Epithelial cell of proximal tubule (primary cell): ENCODE measurements around the gene ZNF467. TPM values are rescaled to one million over a fixed set of nuclear protein-coding genes. Genes with fewer than 3 reads are reported as not detected.

ENCODE experiments used
- DNase-seq: peaks from one replicate; pipeline ENCODE4 v3.0.0-alpha.2; 2011; ENCODE audit warnings: low read depth
- H3K4me3 ChIP-seq: 2 replicates; pipeline ENCODE4 v1.5.1; 2011; ENCODE audit warnings: low read depth, mild to moderate bottlenecking, low read length
- total RNA-seq: library from RNA; depleted of rRNA; stranded (reverse); fragments of >200 nt; gene quantifications from 2 replicates; pipeline ENCODE4 v1.2.3, GENCODE V29; 2015
- TF ChIP-seq, protein P1 (sequence below): conservative IDR thresholded peaks from 2 replicates; pipeline ENCODE4 v1.5.1; 2012; ENCODE audit warnings: low read depth, mild to moderate bottlenecking, low read length

The ZNF467 gene
- total RNA-seq, 1 donor from 2014 or later, result 0.12 TPM

GRCh38 chr7:149752646-149753045 lies 20.7 kb downstream of the ZNF467 start:
- DNase-seq, result no peak
- TF ChIP-seq, protein P1, sequence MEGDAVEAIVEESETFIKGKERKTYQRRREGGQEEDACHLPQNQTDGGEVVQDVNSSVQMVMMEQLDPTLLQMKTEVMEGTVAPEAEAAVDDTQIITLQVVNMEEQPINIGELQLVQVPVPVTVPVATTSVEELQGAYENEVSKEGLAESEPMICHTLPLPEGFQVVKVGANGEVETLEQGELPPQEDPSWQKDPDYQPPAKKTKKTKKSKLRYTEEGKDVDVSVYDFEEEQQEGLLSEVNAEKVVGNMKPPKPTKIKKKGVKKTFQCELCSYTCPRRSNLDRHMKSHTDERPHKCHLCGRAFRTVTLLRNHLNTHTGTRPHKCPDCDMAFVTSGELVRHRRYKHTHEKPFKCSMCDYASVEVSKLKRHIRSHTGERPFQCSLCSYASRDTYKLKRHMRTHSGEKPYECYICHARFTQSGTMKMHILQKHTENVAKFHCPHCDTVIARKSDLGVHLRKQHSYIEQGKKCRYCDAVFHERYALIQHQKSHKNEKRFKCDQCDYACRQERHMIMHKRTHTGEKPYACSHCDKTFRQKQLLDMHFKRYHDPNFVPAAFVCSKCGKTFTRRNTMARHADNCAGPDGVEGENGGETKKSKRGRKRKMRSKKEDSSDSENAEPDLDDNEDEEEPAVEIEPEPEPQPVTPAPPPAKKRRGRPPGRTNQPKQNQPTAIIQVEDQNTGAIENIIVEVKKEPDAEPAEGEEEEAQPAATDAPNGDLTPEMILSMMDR, result no peak
- H3K4me3 ChIP-seq, result no peak overlapping the region

- TF ChIP-seq, protein P1, result no peak
- no peak for DNase-seq
- no peak overlapping the region for H3K4me3 ChIP-seq
Measured at GRCh38 chr7:149751043-149751775, 22.2 kb downstream of the ZNF467 start.

GRCh38 chr7:149750122-149750845 lies 23.1 kb downstream of the ZNF467 start:
- DNase-seq, result no peak
- H3K4me3 ChIP-seq, result no peak overlapping the region
- TF ChIP-seq, protein P1, result no peak

DNA sequence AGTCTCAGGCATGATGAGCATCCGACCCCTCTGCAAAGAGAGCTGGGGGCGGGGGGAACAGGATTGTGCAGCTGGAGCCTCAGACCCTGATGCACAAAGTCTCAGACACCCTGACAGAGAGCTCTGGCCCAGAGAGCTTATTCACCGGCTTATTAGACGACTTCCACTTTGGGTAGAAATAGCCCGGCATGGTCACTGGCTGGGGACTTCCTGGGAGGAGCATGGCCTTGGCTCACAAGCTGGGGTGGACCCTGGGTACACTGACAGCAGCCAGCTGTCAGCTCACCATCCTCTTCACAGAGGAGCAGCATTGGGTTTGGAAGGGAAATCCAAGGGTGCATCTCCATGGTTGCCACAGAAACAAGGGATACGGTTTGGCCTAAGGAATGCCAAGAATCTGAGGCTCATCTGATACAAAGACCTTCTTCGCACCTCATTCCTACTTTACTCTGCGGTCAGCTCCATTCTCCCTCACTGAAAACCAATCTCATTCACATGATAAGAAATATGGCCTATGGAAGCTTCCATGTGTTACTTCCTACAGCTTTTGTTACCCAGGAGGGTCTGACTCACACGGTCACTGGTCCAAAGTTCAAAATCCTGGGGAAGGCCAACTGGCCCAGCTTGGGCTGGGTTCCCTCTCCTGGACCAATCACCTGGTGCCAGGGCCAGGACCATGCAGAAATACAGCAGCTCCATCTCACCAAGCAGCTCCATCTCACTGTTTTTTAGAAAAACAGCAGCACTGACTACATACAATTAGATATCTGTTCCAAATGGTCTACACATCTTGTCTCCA lies 25.1 kb downstream of the ZNF467 start:
- DNase-seq, result no peak
- no peak overlapping the region for H3K4me3 ChIP-seq
- TF ChIP-seq, protein P1, result no peak

DNA sequence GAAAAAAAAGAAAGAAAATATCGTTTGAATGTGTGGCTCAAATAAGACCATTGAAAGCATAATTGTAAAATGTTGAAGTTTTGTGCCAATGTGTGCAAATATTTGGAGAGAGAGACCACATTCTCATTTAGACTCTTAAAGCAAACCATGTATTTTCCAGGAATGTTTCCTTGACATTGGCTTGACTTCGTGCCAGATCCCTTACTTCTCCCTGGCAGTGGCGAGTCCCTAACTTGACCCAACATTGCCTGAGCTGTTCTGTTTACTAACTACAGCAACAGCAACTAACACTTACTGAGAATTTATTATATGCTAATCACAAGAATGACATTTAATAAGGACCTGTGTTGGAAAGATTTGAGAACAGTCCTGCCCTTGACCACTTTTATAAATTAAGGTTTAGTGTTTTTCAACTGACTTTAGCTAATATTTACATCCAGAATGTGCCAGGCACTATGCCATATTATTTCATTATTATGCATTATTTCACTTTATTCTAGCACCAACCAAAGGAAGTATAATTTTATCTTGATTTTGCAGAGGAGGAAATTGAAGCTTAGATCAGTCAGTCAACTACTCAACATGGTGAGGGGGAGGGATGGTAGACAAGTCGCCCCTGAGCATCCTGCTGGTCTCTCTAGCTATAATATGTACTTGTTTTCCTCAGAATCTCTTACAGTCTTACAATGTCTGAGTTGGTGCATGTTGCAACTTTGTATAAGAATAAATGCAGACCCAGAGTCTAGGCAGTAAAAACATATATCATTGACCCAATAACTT lies 29.7 kb downstream of the ZNF467 start:
- DNase-seq, result no peak
- TF ChIP-seq, protein P1, result no peak
- no peak overlapping the region for H3K4me3 ChIP-seq

DNA sequence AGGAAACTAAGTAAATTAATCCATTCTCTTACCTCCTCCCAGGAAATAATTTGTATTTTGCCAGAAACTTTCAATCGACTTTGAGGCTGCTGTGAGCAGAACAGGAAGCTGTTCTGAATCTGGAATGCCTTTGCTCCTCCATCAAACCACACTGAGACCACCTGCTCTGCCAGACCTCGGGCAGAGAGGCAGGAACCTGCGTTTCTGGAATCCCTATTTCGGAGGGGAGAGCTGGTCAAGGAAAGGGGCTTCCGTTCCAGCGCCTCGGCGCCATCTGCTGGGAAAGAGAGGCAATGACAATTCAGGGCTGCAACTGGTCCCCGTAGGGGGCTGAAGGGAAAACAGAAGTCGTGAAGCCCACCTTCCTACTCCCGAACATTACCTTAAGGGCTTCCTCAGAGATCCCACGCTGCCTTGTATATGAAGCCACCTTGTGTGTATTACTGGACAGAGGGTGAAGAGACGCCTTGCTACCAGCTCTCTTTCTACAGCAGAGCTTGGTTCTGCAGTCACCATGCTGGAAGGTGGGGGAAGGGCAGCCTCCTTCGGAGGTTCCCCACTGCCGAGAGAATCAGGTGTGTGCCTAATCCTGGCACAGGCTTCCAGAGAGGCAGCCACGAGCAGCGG lies 31.2 kb downstream of the ZNF467 start:
- DNase-seq, result no peak
- TF ChIP-seq, protein P1, result peak; percentile 95
- peak overlapping the region; percentile 48 for H3K4me3 ChIP-seq
